Stomach (tissue), 9 donors: Measurements from ENCODE around the gene MRPL40. TPM values are rescaled to one million over a fixed set of nuclear protein-coding genes. Genes with fewer than 3 reads are reported as not detected.

ENCODE experiments used
- DNase-seq, 2 donors: peaks; one replicate each; pipeline versions ENCODE4 v3.0.0 to v3.0.0-alpha.2; 2013 to 2019
- H3K27ac ChIP-seq, 5 donors: fragments of 200-600 bp in 4 of 5; sonication (generic) in 4 of 5; one replicate each; pipeline ENCODE4 v1.5.1; 2013 to 2019; ENCODE audit warnings: mild to moderate bottlenecking in 1 of 5, moderate library complexity in 1 of 5
- H3K27me3 ChIP-seq, 3 donors: fragments of 200-600 bp; sonication (generic); one replicate each; pipeline ENCODE4 v1.5.1; 2017 to 2019; ENCODE audit warnings: mixed run types in 1 of 3
- H3K36me3 ChIP-seq, 4 donors: fragments of 200-600 bp; sonication (generic); 1 replicate in 3 of 4; 2 replicates in 1 of 4; pipeline ENCODE4 v1.5.1; 2016 to 2019
- H3K4me1 ChIP-seq, 4 donors: fragments of 200-600 bp; sonication (generic); one replicate each; pipeline ENCODE4 v1.5.1; 2016 to 2019
- H3K4me3 ChIP-seq, 4 donors: fragments of 200-600 bp; sonication (generic) in 3 of 4; one replicate each; pipeline ENCODE4 v1.5.1; 2016 to 2019; ENCODE audit warnings: mild to moderate bottlenecking in 1 of 4
- H3K9me3 ChIP-seq, 4 donors: fragments of 200-600 bp; sonication (generic); one replicate each; pipeline ENCODE4 v1.5.1; 2016 to 2019
- CTCF ChIP-seq, 7 experiments: fragments of 450-650 bp in 4 of 7; fragments of 200-600 bp in 3 of 7; sonication (generic) in 3 of 7; IDR thresholded peaks; one replicate each; pipeline ENCODE4 v1.5.1; 2016 to 2019; ENCODE audit warnings: antibody characterized with exemption in 7 of 7, control low read depth in 2 of 7, mild to moderate bottlenecking in 1 of 7
- EP300 ChIP-seq: sonication (generic); formaldehyde crosslinking; IDR thresholded peaks from one replicate; pipeline ENCODE4 v1.6.1; 2017; ENCODE audit warnings: antibody characterized with exemption
- POLR2A ChIP-seq, 4 donors: fragments of 450-650 bp; IDR thresholded peaks; one replicate each; pipeline ENCODE4 v1.6.1; 2016; ENCODE audit warnings: antibody characterized with exemption in 4 of 4, control low read depth in 2 of 4, mild to moderate bottlenecking in 1 of 4, moderate library complexity in 1 of 4
- POLR2AphosphoS5 ChIP-seq, 3 donors: sonication (generic); formaldehyde crosslinking; IDR thresholded peaks; one replicate each; pipeline ENCODE4 v1.6.1; 2016; ENCODE audit warnings: antibody characterized with exemption in 3 of 3
- WGBS, 5 donors: extraction: QIAGEN DNeasy Blood & Tissue Kit in 3 of 5; methylation state at CpG; one replicate each; pipeline versions ENCODE4 v1.1.5 to v1.1.7; 2013 to 2018; 5-methylcytosine and 5-hydroxymethylcytosine counted together
- intact Hi-C: fragments of 100-400 bp; cut with DNase I; formaldehyde crosslinking; loops from one replicate; pipeline ENCODE4 v1.15.1; 2023; ENCODE audit warnings: low total_unique reads
- polyA plus RNA-seq, 3 donors: library from polyadenylated mRNA; stranded (reverse); fragments of 200-250 nt; gene quantifications; one replicate each; pipeline ENCODE4 v1.2.3, GENCODE V29; 2013
- total RNA-seq, 5 donors: library from RNA; depleted of rRNA; stranded (reverse); fragments of >200 nt; gene quantifications; one replicate each; pipeline versions ENCODE4 v1.1.0 to v1.2.3, GENCODE V29; 2014 to 2016
- donor health status: healthy with polysubstance abuse.
- donor health status: Bipolar disorder and iron deficiency.
- donor health status: healthy.

MRPL40 gene
- total and polyA plus RNA-seq, 8 donors, result 2.3 to 61.1 (median 23.3) TPM

- intact Hi-C loops, result no loop called here
- WGBS, 5 donors, result 86 to 100% (median 100%) methylated on average over 1 of the region's 1 CpG
- peaks cover 24 to 45% (median 43%) of the 10 kb centered on the region in 4 donors for H3K36me3 ChIP-seq
- no peak overlapping the region for H3K4me3 ChIP-seq
- no peak overlapping the region for H3K27ac ChIP-seq
- H3K27me3 ChIP-seq, result no peaks in the 10 kb centered on the region
- TF ChIP-seq CTCF (IDR thresholded peaks at IDR 0.05), result no peak
- no peak for TF ChIP-seq POLR2A (IDR thresholded peaks at IDR 0.05)
- no peak for TF ChIP-seq EP300
- no peak for TF ChIP-seq POLR2AphosphoS5 (IDR thresholded peaks at IDR 0.05)
- peaks cover 0 to 25% (median 15%) of the 10 kb centered on the region in 4 donors for H3K4me1 ChIP-seq
- DNase-seq, result no peak
- no peaks in the 10 kb centered on the region for H3K9me3 ChIP-seq
Observed at GRCh38 chr22:19411690-19412045, 20.7 kb upstream of the MRPL40 start.

GRCh38 chr22:19412478-19412877 lies 19.9 kb upstream of the MRPL40 start:
- Histone ChIP-seq H3K36me3 (peaks cover 22 to 37% (median 35%) of the 10 kb centered on the region in 4 donors), H3K9me3 (no peaks in the 10 kb centered on the region), H3K27ac (no peak overlapping the region), H3K27me3 (no peaks in the 10 kb centered on the region), H3K4me3 (no peak overlapping the region), H3K4me1 (peaks cover 0 to 25% (median 15%) of the 10 kb centered on the region in 4 donors)
- intact Hi-C loops, result no loop called here
- 80 to 92% (median 83%) methylated on average over 4 of the region's 4 CpGs for WGBS, 5 donors
- TF ChIP-seq EP300 (no peak), POLR2AphosphoS5 (IDR thresholded peaks at IDR 0.05) (no peak), CTCF (IDR thresholded peaks at IDR 0.05) (no peak), POLR2A (IDR thresholded peaks at IDR 0.05) (no peak)
- DNase-seq, result no peak

GRCh38 chr22:19412923-19413322 lies 19.4 kb upstream of the MRPL40 start:
- 81 to 92% (median 85%) methylated on average over 4 of the region's 4 CpGs for WGBS, 5 donors
- TF ChIP-seq POLR2AphosphoS5 (IDR thresholded peaks at IDR 0.05) (no peak), EP300 (no peak), CTCF (IDR thresholded peaks at IDR 0.05) (no peak), POLR2A (IDR thresholded peaks at IDR 0.05) (no peak)
- Histone ChIP-seq H3K27ac (no peak overlapping the region), H3K4me1 (peaks cover 0 to 23% (median 13%) of the 10 kb centered on the region in 4 donors), H3K27me3 (no peaks in the 10 kb centered on the region), H3K9me3 (no peaks in the 10 kb centered on the region), H3K4me3 (no peak overlapping the region), H3K36me3 (peaks cover 18 to 33% (median 31%) of the 10 kb centered on the region in 4 donors)
- intact Hi-C loops, result no loop called here
- DNase-seq, result no peak

- intact Hi-C loops, result no loop called here
- Histone ChIP-seq H3K4me3 (no peak overlapping the region), H3K27ac (peak overlapping the region in 1 of 5 donors; percentile 5), H3K36me3 (no peaks in the 10 kb centered on the region), H3K9me3 (no peaks in the 10 kb centered on the region), H3K4me1 (peaks cover 0 to 36% (median 7%) of the 10 kb centered on the region in 4 donors), H3K27me3 (no peaks in the 10 kb centered on the region)
- no peak for DNase-seq
- TF ChIP-seq EP300 (no peak), CTCF (IDR thresholded peaks at IDR 0.05) (no peak), POLR2AphosphoS5 (IDR thresholded peaks at IDR 0.05) (no peak), POLR2A (IDR thresholded peaks at IDR 0.05) (no peak)
- WGBS, 5 donors, result 74 to 83% (median 77%) methylated on average over 5 of the region's 5 CpGs
Observed at GRCh38 chr22:19419086-19419463, 13.3 kb upstream of the MRPL40 start.
